OCI-LY7 (cell line): ENCODE results near the gene SNX15. TPM values are rescaled to one million over a fixed set of nuclear protein-coding genes. Genes with fewer than 3 reads are reported as not detected.

Experiments used
- BruUV-seq: library from RNA; stranded (reverse); fragments of 400-500 nt; replicated peaks from 2 replicates; lab custom pipeline; 2021; lab: Mats Ljungman, UMichigan
- CTCF ChIA-PET: fragments of 300-600 bp; sonication (Branson Sonifier 250); formaldehyde crosslinking; loops from one replicate; lab custom pipeline; 2022; ENCODE audit warnings: antibody characterized with exemption; ENCODE audit not compliant: unreplicated experiment; lab: Charles Lee
- POLR2A ChIA-PET: fragments of 300-600 bp; sonication (Branson Sonifier 250); formaldehyde crosslinking; loops from one replicate; lab custom pipeline; 2022; ENCODE audit warnings: antibody characterized with exemption; lab: Charles Lee
- DNase-seq: peaks from one replicate; pipeline ENCODE4 v3.0.0-alpha.2; 2015; ENCODE audit warnings: low spot score
- H2AFZ ChIP-seq: fragments of 200-600 bp; sonication (generic), shearing (Covaris generic); 2 replicates; pipeline ENCODE4 v1.6.1; 2014; ENCODE audit warnings: mild to moderate bottlenecking, antibody characterized with exemption, low read length, moderate library complexity
- H3K27ac ChIP-seq: fragments of 200-600 bp; sonication (generic); 2 replicates; pipeline ENCODE4 v1.5.1; 2014; ENCODE audit warnings: mixed run types, low read depth, mild to moderate bottlenecking, moderate library complexity, low read length, inconsistent platforms; ENCODE audit not compliant: poor library complexity, severe bottlenecking
- H3K36me3 ChIP-seq: fragments of 200-600 bp; sonication (generic); 2 replicates; pipeline ENCODE4 v1.6.1; 2014; ENCODE audit warnings: mild to moderate bottlenecking, antibody characterized with exemption, low read length, moderate library complexity, mixed read lengths; ENCODE audit not compliant: insufficient read depth
- H3K4me1 ChIP-seq: fragments of 200-600 bp; sonication (generic); 2 replicates; pipeline ENCODE4 v1.5.1; 2014; ENCODE audit warnings: mild to moderate bottlenecking, low read length; ENCODE audit not compliant: insufficient read depth, poor library complexity, severe bottlenecking
- H3K4me2 ChIP-seq: fragments of 200-600 bp; sonication (generic); 2 replicates; pipeline ENCODE4 v1.6.1; 2014; ENCODE audit warnings: mild to moderate bottlenecking, low read length
- H3K4me3 ChIP-seq: fragments of 200-600 bp; sonication (generic); 2 replicates; pipeline ENCODE4 v1.5.1; 2014; ENCODE audit warnings: mild to moderate bottlenecking, low read depth, low read length; ENCODE audit not compliant: poor library complexity, severe bottlenecking
- H3K79me2 ChIP-seq: fragments of 200-600 bp; sonication (generic); 2 replicates; pipeline ENCODE4 v1.6.1; 2016; ENCODE audit warnings: low read depth, mild to moderate bottlenecking, low read length, moderate library complexity, mixed read lengths; ENCODE audit not compliant: insufficient read depth
- H3K9me2 ChIP-seq: fragments of 200-600 bp; sonication (generic); 2 replicates; pipeline ENCODE4 v1.6.1; 2016; ENCODE audit warnings: mild to moderate bottlenecking, low read length, mixed read lengths; ENCODE audit not compliant: insufficient read depth
- H3K9me3 ChIP-seq: fragments of 200-600 bp; sonication (generic); 2 replicates; pipeline ENCODE4 v1.6.1; 2014; ENCODE audit warnings: mild to moderate bottlenecking, mixed run types, low read length, mixed read lengths
- H4K20me1 ChIP-seq: fragments of 200-600 bp; sonication (generic); 2 replicates; pipeline ENCODE4 v1.6.1; 2014; ENCODE audit warnings: mild to moderate bottlenecking, antibody characterized with exemption, low read length, moderate library complexity, mixed read lengths; ENCODE audit not compliant: insufficient read depth
- EZH2phosphoT487 ChIP-seq: fragments of 200-600 bp; sonication (generic); IDR thresholded peaks from 2 replicates; pipeline ENCODE4 v1.6.1; 2018; ENCODE audit warnings: low read depth, borderline replicate concordance, mild to moderate bottlenecking, mixed run types, antibody characterized with exemption, low read length, moderate library complexity, mixed read lengths
- intact Hi-C: fragments of 100-400 bp; cut with micrococcal nuclease; formaldehyde crosslinking; loops from one replicate; pipeline ENCODE4 v1.10.0; 2022; ENCODE audit not compliant: unreplicated experiment
- total RNA-seq, 2 experiments: library from RNA; depleted of rRNA in 1 of 2; stranded (reverse); fragments of >200 nt in 1 of 2; shearing (Covaris generic) in 1 of 2; gene quantifications; 2 replicates each; pipeline ENCODE4 v1.2.3, GENCODE V29; 2014 to 2022
- TF ChIP-seq, protein P1 (sequence below): fragments of 200-600 bp; sonication (generic); conservative IDR thresholded peaks from 2 replicates; pipeline ENCODE4 v1.5.1; 2014; ENCODE audit warnings: mild to moderate bottlenecking, antibody characterized with exemption, low read length, moderate library complexity, mixed read lengths

The SNX15 gene
- total RNA-seq, 2 experiments from 2014 or later, result 25.9 to 28.3 TPM

DNA sequence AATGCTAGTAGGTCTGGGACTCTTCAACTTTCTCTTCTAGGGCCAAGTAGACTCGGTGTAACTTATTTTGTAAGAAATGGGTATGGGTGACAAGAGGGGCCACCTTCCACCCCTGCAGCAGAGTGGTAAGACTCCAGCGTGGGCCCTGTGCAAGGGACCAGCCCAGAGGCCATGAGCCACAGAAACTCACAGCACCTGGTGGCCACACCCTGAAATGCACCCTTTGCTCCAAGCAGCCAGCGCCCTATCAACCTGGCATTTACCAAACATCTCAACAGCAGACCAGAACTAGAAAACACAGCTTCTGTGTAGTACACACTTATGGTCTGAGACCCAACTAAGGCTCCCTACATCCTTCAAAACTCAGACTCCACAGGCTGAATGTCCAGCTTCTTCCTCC is 50.9 kb downstream of the SNX15 start:
- H4K20me1 ChIP-seq, result peaks cover 11% of the 10 kb centered on the region
- no peak overlapping the region for H2AFZ ChIP-seq
- CTCF ChIA-PET, result interaction anchor here (1.0 kb wide), 1 partner anchor 65 kb away, joined by 4 read pairs; no protein-coding TSS in a partner anchor
- peak; percentile 71 for DNase-seq
- intact Hi-C loops, result no loop called here
- BruUV-seq, result no TSS peak
- no peaks in the 10 kb centered on the region for H3K9me2 ChIP-seq
- POLR2A ChIA-PET, result no interaction called here
- H3K4me3 ChIP-seq, result peak overlapping the region; percentile 38
- H3K27ac ChIP-seq, result peak overlapping the region; percentile 60
- H3K4me2 ChIP-seq, result peak overlapping the region; percentile 68
- no peak for TF ChIP-seq EZH2phosphoT487
- TF ChIP-seq, protein P1, sequence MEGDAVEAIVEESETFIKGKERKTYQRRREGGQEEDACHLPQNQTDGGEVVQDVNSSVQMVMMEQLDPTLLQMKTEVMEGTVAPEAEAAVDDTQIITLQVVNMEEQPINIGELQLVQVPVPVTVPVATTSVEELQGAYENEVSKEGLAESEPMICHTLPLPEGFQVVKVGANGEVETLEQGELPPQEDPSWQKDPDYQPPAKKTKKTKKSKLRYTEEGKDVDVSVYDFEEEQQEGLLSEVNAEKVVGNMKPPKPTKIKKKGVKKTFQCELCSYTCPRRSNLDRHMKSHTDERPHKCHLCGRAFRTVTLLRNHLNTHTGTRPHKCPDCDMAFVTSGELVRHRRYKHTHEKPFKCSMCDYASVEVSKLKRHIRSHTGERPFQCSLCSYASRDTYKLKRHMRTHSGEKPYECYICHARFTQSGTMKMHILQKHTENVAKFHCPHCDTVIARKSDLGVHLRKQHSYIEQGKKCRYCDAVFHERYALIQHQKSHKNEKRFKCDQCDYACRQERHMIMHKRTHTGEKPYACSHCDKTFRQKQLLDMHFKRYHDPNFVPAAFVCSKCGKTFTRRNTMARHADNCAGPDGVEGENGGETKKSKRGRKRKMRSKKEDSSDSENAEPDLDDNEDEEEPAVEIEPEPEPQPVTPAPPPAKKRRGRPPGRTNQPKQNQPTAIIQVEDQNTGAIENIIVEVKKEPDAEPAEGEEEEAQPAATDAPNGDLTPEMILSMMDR, result peak; percentile 81
- H3K36me3 ChIP-seq, result peaks cover 85% of the 10 kb centered on the region
- peaks cover 58% of the 10 kb centered on the region for H3K79me2 ChIP-seq
- peaks cover 51% of the 10 kb centered on the region for H3K4me1 ChIP-seq
- no peaks in the 10 kb centered on the region for H3K9me3 ChIP-seq

DNA sequence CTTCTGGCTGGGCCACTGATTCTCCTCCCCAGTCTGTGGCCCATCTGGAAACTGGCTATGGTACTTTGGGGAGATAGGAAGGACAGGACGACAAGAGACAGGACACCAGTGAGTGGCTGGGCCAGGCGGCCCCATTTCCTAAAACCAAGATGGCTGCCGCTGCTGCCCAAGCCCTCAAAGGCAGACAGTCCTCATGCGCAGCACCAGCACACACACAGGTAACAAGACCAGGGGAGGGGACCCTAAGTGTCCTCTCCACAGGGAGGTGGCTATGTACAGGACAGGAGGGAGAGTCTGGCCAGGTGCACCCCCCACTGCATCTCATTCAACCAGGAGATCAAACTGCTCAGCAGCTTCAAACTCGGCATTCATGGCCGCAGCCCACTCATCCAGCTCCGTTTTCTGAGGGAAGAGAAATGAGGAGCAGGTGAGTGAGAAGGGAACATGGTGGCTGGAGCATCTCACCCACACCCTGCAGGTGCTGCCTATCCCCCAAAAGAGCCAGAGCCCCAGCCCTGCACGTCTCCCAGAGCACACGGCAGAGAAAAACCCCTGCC is 51.6 kb downstream of the SNX15 start:
- POLR2A ChIA-PET, result no interaction called here

More for the DNA sequence above, 51.6 kb downstream of the SNX15 start:
- Histone ChIP-seq H3K9me3 (no peaks in the 10 kb centered on the region), H3K9me2 (no peaks in the 10 kb centered on the region), H3K4me2 (peak overlapping the region; percentile 68), H3K4me1 (peaks cover 51% of the 10 kb centered on the region), H3K79me2 (peaks cover 65% of the 10 kb centered on the region), H3K36me3 (peaks cover 89% of the 10 kb centered on the region), H3K4me3 (peak overlapping the region; percentile 38), H2AFZ (no peak overlapping the region), H4K20me1 (peaks cover 12% of the 10 kb centered on the region), H3K27ac (peak overlapping the region; percentile 60)
- TF ChIP-seq, protein P1, result no peak
- TF ChIP-seq EZH2phosphoT487, result no peak
- CTCF ChIA-PET, result interaction anchor here (1.0 kb wide), 1 partner anchor 66 kb away, joined by 4 read pairs; no protein-coding TSS in a partner anchor
- BruUV-seq, result no TSS peak
- intact Hi-C loops, result no loop called here
- no peak for DNase-seq
